ENCODE data around the gene CKAP2L.

GRCh38 chr2:112721819-112722522, 42.4 kb downstream of the CKAP2L start:
- TF ChIP-seq KDM1A (IDR thresholded peaks at IDR 0.05; ENCODE audit: borderline replicate concordance) (no peak), CTCF (IDR thresholded peaks at IDR 0.05 in 2 of 3, conservative IDR thresholded peaks at IDR 0.05 in 1 of 3; ENCODE audit: control insufficient read depth in 2 of 3, extremely low read depth in 1 of 3, insufficient read depth in 1 of 3, low read depth in 3 of 3, low read length in 3 of 3) (no peak), MXI1 (IDR thresholded peaks at IDR 0.05; ENCODE audit: low read depth, low read length) (no peak), EP300 (IDR thresholded peaks at IDR 0.05; ENCODE audit: borderline replicate concordance in 1 of 2, control insufficient read depth in 1 of 2, low read depth in 2 of 2, low read length in 2 of 2) (no peak), GABPA (IDR thresholded peaks at IDR 0.05; ENCODE audit: low read depth) (no peak), SP1 (IDR thresholded peaks at IDR 0.05; ENCODE audit: low read depth, low read length) (no peak)
- TF ChIP-seq, protein P1, sequence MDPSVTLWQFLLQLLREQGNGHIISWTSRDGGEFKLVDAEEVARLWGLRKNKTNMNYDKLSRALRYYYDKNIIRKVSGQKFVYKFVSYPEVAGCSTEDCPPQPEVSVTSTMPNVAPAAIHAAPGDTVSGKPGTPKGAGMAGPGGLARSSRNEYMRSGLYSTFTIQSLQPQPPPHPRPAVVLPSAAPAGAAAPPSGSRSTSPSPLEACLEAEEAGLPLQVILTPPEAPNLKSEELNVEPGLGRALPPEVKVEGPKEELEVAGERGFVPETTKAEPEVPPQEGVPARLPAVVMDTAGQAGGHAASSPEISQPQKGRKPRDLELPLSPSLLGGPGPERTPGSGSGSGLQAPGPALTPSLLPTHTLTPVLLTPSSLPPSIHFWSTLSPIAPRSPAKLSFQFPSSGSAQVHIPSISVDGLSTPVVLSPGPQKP (IDR thresholded peaks at IDR 0.05; ENCODE audit: low read depth, low read length): no peak
